ENCODE results near the gene ASB10. TPM values are rescaled to one million over a fixed set of nuclear protein-coding genes. Genes with fewer than 3 reads are reported as not detected.

ASB10 gene
- polyA plus RNA-seq, 3 donors from 2014 or later = not detected

DNA sequence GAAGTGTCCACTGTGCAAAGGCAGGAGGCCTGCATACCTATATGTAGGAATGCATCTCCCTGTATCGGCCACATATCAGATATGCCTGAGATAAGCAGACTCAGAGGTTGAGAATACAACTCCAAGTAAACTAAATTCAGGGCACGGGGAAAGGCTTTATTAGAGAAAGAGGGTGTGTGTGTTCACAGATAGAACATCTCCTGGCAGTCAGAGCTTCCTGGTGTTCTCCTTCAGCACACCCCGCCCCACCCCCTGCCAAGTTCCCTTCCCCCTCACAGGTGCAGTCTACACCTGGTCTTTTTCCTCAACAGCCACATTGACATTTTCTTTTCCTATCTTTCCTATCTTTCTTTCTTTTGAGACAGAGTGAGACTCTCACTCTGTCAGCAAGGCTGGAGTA, 36.7 kb downstream of the ASB10 start:
- no peaks in the 10 kb centered on the region for H3K4me1 Mint-ChIP-seq
- H3K4me3 Mint-ChIP-seq = no peak overlapping the region
- no peak overlapping the region for H3K27ac Mint-ChIP-seq
- H3K27me3 Mint-ChIP-seq (ENCODE audit: low read depth in 3 of 3) = peaks cover 0 to 8% (median 3%) of the 10 kb centered on the region in 3 donors
- no peak for DNase-seq
- no peaks in the 10 kb centered on the region for H3K9me3 Mint-ChIP-seq
- H3K36me3 Mint-ChIP-seq = no peaks in the 10 kb centered on the region

DNA sequence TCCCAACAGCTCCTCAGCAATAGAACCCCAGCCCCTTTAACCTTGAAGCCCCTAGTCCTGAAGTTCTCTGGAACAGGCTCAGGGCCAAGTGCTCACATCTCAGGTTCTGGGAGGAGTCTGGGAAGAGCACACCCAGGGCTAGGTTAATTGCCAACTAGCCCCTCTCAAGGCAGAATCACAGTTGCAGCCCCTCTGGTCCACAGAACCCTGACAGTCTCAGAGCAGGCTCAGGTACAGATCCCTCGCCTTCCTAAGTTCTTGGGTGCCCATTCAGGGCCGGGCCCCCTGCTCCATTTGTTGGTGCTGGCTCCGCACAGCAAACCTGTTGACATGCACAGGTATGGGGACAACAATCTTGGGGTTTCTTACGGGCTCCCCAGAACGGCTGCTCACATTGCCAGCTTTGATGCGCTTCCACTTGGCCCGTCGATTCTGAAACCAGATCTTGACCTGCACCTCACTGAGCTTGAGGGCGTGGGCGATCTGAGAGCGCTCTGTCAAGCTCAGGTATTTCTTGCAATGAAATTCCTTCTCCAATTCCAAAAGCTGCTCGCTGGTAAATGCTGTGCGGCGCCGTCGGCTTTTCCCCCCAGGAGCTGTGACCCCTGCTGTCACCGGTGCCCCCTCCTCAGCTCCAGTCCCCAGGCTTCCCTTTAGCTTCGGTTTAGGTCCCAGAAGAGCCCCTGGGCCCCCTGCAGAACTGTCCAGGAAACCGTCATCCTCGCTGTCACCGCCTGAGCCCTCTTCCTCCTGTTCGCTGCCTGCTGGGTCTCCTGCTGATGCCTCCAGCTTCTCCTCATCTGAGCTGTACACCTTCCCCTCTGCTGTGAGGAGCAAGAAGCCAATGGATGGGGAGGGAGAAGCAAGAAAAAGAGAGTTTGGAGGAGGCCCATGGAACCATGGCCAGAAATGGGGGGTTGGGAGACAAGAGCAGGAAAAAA, 38.5 kb downstream of the ASB10 start:
- H3K27ac Mint-ChIP-seq = no peak overlapping the region
- peaks cover 0 to 4% (median 0%) of the 10 kb centered on the region in 3 donors for H3K27me3 Mint-ChIP-seq (ENCODE audit: low read depth in 3 of 3)
- no peak overlapping the region for H3K4me3 Mint-ChIP-seq
- no peaks in the 10 kb centered on the region for H3K9me3 Mint-ChIP-seq
- no peaks in the 10 kb centered on the region for H3K4me1 Mint-ChIP-seq
- H3K36me3 Mint-ChIP-seq = peaks cover 0 to 8% (median 4%) of the 10 kb centered on the region in 3 donors
- no peak for DNase-seq

DNA sequence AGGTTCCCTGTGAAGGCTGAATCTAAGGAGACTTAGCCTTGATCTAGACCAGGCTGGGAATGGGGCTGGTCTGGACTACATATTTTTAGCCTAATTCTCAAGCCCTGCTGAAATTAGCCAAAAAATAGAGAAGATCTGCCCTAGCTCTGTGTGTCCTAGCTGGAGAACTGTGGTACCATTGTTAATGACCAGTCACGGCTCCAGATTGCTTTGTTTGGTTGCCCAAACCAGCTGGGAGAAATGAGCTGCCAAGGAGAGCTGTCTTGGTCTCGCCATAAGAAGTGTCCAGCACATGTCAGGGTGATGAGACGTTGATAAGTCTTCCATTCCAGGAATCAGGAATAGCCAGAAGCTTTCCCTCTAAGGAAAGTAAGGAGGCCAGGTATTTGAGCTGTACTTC, 40.3 kb downstream of the ASB10 start:
- no peak overlapping the region for H3K27ac Mint-ChIP-seq
- peaks cover 0 to 4% (median 1%) of the 10 kb centered on the region in 3 donors for H3K27me3 Mint-ChIP-seq (ENCODE audit: low read depth in 3 of 3)
- no peaks in the 10 kb centered on the region for H3K9me3 Mint-ChIP-seq
- peaks cover 0 to 8% (median 4%) of the 10 kb centered on the region in 3 donors for H3K36me3 Mint-ChIP-seq
- H3K4me3 Mint-ChIP-seq = no peak overlapping the region
- no peaks in the 10 kb centered on the region for H3K4me1 Mint-ChIP-seq
- no peak for DNase-seq

DNA sequence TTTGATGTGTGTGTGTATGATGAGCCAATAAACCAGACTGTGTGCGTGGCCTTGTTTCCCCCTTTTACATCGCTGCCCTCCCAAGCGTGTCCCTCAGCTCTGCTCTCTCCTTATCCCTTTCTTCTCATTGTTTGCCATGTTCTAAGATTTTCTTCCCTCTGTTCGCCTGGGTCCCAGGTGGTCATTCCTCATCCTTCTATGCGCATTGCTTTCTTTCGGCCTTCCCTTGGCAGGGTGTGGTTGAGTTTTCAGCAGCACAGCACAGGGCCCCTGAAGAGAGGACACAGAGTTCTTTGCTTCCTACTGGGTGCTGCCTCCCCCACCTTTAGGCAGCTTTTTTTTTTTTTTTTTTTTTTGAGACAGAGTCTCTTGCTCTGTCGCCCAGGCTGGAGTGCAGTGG, 42.7 kb downstream of the ASB10 start:
- Mint-ChIP-seq H3K4me1 (no peaks in the 10 kb centered on the region), H3K9me3 (no peaks in the 10 kb centered on the region), H3K27me3 (ENCODE audit: low read depth in 3 of 3) (peaks cover 0 to 1% (median 0%) of the 10 kb centered on the region in 3 donors), H3K4me3 (no peak overlapping the region), H3K36me3 (peaks cover 0 to 8% (median 4%) of the 10 kb centered on the region in 3 donors), H3K27ac (no peak overlapping the region)
- no peak for DNase-seq

DNA sequence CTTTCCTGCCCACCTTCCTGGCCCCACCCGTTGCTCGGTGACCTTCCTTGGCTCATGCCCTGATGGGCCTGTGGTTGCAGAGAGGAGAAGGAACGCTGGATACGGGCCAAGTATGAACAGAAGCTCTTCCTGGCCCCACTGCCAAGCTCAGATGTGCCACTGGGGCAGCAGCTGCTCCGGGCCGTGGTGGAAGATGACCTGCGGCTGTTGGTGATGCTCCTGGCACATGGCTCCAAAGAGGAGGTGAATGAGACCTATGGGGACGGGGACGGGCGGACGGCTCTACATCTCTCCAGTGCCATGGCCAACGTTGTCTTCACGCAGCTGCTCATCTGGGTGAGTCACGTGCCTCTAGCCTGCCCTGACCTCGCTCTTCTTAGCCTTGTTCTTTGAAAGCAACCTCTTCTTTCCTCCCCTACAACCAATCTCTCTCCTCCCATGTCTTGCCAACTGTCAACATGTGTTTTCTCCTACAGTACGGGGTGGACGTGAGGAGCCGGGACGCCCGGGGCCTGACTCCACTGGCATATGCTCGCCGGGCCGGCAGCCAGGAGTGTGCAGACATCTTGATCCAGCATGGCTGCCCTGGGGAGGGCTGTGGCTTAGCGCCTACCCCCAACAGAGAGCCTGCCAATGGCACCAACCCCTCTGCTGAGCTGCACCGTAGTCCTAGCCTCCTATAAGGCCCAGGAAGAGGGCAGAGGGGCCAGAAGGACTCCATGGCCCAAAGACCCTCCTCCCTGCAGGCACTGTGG, 43.6 kb downstream of the ASB10 start:
- Mint-ChIP-seq H3K4me3 (no peak overlapping the region), H3K36me3 (peaks cover 0 to 8% (median 4%) of the 10 kb centered on the region in 3 donors), H3K27ac (no peak overlapping the region), H3K27me3 (ENCODE audit: low read depth in 3 of 3) (peaks cover 0 to 1% (median 0%) of the 10 kb centered on the region in 3 donors), H3K4me1 (no peaks in the 10 kb centered on the region), H3K9me3 (no peaks in the 10 kb centered on the region)
- no peak for DNase-seq

- H3K4me3 Mint-ChIP-seq = no peak overlapping the region
- no peak for DNase-seq
- H3K4me1 Mint-ChIP-seq = no peaks in the 10 kb centered on the region
- H3K36me3 Mint-ChIP-seq = peaks cover 0 to 8% (median 4%) of the 10 kb centered on the region in 3 donors
- H3K9me3 Mint-ChIP-seq = no peaks in the 10 kb centered on the region
- no peak overlapping the region for H3K27ac Mint-ChIP-seq
- peaks cover 0 to 1% (median 0%) of the 10 kb centered on the region in 3 donors for H3K27me3 Mint-ChIP-seq (ENCODE audit: low read depth in 3 of 3)
Observed at GRCh38 chr7:151142686-151143040, 44.4 kb downstream of the ASB10 start.

GRCh38 chr7:151141855-151142685, 45.0 kb downstream of the ASB10 start:
- Mint-ChIP-seq H3K27me3 (ENCODE audit: low read depth in 3 of 3) (peaks cover 0 to 1% (median 0%) of the 10 kb centered on the region in 3 donors), H3K9me3 (no peaks in the 10 kb centered on the region), H3K4me1 (no peaks in the 10 kb centered on the region), H3K36me3 (peaks cover 0 to 8% (median 4%) of the 10 kb centered on the region in 3 donors), H3K4me3 (no peak overlapping the region), H3K27ac (no peak overlapping the region)
- no peak for DNase-seq

- no peak for DNase-seq
- Mint-ChIP-seq H3K4me3 (no peak overlapping the region), H3K27me3 (ENCODE audit: low read depth in 3 of 3) (peaks cover 0 to 1% (median 0%) of the 10 kb centered on the region in 3 donors), H3K4me1 (no peaks in the 10 kb centered on the region), H3K36me3 (peaks cover 0 to 8% (median 4%) of the 10 kb centered on the region in 3 donors), H3K27ac (no peak overlapping the region), H3K9me3 (no peaks in the 10 kb centered on the region)
Observed at GRCh38 chr7:151141311-151141854, 45.7 kb downstream of the ASB10 start.

DNA sequence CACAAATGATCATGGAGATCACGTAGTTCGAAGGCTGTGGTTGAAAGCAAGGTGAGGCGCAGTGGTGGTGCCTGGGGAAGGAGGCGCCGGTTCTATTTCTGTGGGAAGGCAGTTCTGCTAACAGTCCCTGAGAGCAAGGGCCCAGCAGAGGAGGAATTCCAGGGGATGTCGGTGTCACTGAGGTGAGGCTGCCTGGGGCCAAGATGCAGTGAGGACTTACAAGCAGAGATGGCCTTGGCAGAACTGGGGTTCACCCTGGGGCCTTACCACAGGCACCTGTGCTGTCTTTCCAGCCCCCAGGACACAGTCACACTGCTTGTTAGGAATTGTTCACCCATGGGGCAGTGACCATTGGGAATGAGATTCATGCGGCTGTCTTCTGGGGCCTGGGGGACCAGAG, 46.2 kb downstream of the ASB10 start:
- peaks cover 0 to 8% (median 4%) of the 10 kb centered on the region in 3 donors for H3K36me3 Mint-ChIP-seq
- no peaks in the 10 kb centered on the region for H3K4me1 Mint-ChIP-seq
- peaks cover 0 to 1% (median 0%) of the 10 kb centered on the region in 3 donors for H3K27me3 Mint-ChIP-seq (ENCODE audit: low read depth in 3 of 3)
- no peak overlapping the region for H3K4me3 Mint-ChIP-seq
- no peak overlapping the region for H3K27ac Mint-ChIP-seq
- DNase-seq = no peak
- no peaks in the 10 kb centered on the region for H3K9me3 Mint-ChIP-seq

GRCh38 chr7:151139791-151140190, 47.3 kb downstream of the ASB10 start:
- peaks cover 0 to 8% (median 4%) of the 10 kb centered on the region in 3 donors for H3K36me3 Mint-ChIP-seq
- peaks cover 0 to 1% (median 0%) of the 10 kb centered on the region in 3 donors for H3K27me3 Mint-ChIP-seq (ENCODE audit: low read depth in 3 of 3)
- H3K27ac Mint-ChIP-seq = no peak overlapping the region
- H3K4me1 Mint-ChIP-seq = no peaks in the 10 kb centered on the region
- H3K9me3 Mint-ChIP-seq = no peaks in the 10 kb centered on the region
- no peak for DNase-seq
- no peak overlapping the region for H3K4me3 Mint-ChIP-seq

GRCh38 chr7:151139071-151139790, 47.8 kb downstream of the ASB10 start:
- H3K4me3 Mint-ChIP-seq = no peak overlapping the region
- no peaks in the 10 kb centered on the region for H3K4me1 Mint-ChIP-seq
- no peak overlapping the region for H3K27ac Mint-ChIP-seq
- no peaks in the 10 kb centered on the region for H3K9me3 Mint-ChIP-seq
- H3K36me3 Mint-ChIP-seq = peaks cover 0 to 5% (median under 1%) of the 10 kb centered on the region in 3 donors
- DNase-seq = no peak
- H3K27me3 Mint-ChIP-seq (ENCODE audit: low read depth in 3 of 3) = peaks cover 0 to 1% (median 0%) of the 10 kb centered on the region in 3 donors

- Mint-ChIP-seq H3K9me3 (no peaks in the 10 kb centered on the region), H3K27me3 (ENCODE audit: low read depth in 3 of 3) (peaks cover 0 to 1% (median 0%) of the 10 kb centered on the region in 3 donors), H3K4me1 (no peaks in the 10 kb centered on the region), H3K36me3 (no peaks in the 10 kb centered on the region), H3K4me3 (no peak overlapping the region), H3K27ac (no peak overlapping the region)
- no peak for DNase-seq
Observed at GRCh38 chr7:151138153-151138851, 48.7 kb downstream of the ASB10 start.

All from immature natural killer cell (primary cell).